Measurements from ENCODE around the gene ANK3.

The ANK3 gene

GRCh38 chr10:60341969-60342368 is 47.7 kb downstream of the ANK3 start:
- DNase-seq (ENCODE audit: low read depth), result no peak

DNA sequence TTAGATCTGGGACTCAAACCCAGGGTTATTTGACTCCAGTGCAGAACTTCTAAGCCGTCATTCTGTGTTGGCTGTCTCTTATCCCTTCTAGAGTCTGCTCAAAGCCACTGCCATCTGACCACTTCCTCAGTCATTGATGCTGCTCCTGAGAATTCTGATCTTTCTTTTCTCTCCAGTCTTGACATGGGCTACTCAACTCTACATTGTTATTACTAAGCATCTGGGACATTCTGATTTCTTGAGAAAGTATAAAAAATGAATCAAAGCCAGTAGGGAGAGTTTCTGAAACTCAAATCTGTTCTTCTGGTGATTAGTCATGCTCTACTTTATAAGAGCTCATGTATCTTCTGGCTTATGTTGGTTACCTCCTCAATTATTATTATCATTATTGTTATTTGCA is 48.7 kb downstream of the ANK3 start:
- DNase-seq (ENCODE audit: low read depth), result no peak

- no peak for DNase-seq (ENCODE audit: low read depth)
These were observed 49.9 kb downstream of the ANK3 start for GRCh38 chr10:60339757-60340156.

GRCh38 chr10:60338786-60339185 is 50.9 kb downstream of the ANK3 start:
- no peak for DNase-seq (ENCODE audit: low read depth)

GRCh38 chr10:60338002-60338564 is 51.6 kb downstream of the ANK3 start:
- DNase-seq (ENCODE audit: low read depth), result no peak

DNA sequence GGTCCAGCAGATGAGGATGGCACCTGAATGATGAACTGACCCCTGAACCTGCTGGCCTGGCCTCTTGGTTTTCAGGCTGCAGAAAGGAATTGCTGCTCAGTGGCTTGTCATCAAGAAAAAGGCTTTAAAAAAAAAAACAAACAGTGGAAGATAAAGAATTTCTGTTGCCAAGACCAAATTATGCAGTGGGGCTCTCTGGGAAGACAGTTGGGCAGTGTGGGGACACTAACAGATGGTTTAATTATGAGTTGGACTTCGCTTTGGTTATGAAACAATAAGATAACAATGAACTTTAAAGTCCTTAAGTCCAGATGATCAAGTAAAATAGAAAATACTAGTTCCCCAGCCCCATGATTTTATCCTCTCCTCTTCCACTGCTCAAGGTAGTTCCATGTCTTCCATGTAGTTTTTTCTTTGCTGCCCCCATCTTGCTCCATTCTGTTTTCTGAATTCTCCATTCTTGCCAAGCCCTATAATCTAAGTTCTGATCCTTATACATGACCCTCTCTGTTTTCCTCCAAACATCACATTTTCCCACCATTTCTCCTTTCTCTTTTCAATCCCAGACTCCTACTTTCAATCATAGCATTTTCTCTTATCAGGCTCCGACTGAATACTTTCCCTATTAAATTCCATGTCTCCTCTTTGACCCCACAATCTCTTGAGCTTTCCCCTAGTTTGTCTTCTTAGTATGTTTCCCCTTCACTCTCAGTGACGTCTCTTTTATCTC is 52.6 kb downstream of the ANK3 start:
- DNase-seq (ENCODE audit: low read depth), result no peak

DNA sequence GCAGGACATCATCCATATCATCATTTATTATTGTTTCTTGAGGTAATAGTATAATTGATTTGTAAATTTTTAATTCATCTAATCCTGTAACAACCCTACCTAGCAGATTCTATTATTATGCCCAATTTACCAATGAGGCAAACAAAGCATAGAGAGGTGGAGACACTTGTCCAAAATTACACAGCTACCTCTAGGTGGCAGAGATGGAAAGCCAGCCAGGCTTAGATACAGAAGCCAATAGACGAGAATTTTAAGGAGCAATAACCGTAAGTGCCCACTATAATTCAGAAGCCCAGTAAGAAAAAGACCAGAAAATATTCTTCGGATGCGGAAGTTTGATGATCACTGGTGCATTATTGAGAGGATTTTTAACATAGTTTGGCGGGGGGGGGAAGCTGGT is 54.0 kb downstream of the ANK3 start:
- no peak for DNase-seq (ENCODE audit: low read depth)

GRCh38 chr10:60334991-60335390 is 54.7 kb downstream of the ANK3 start:
- no peak for DNase-seq (ENCODE audit: low read depth)

GRCh38 chr10:60332371-60332770 is 57.3 kb downstream of the ANK3 start:
- DNase-seq (ENCODE audit: low read depth), result no peak

- no peak for DNase-seq (ENCODE audit: low read depth)
These were observed 57.8 kb downstream of the ANK3 start for GRCh38 chr10:60331886-60332285.

GRCh38 chr10:60323162-60323561 is 66.5 kb downstream of the ANK3 start:
- no peak for DNase-seq (ENCODE audit: low read depth)

DNA sequence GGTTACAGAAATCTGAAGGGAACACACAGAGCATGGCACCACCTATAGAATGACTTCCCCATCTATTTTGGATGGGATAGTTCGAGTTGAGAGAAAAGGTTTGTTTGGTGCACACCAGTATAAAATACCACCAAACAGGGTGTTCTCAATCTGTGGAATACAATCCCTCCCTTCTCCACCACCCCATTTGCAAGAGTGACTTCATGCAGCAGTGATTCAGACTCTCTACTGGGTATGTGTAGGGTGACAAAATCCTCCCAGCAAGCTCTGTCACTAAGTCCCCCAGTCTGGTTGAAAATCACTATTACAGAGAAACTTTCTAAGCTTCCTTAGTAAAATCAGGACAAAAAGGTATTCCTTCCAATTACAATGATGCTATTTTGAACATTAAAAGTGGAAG is 69.0 kb downstream of the ANK3 start:
- DNase-seq (ENCODE audit: low read depth), result no peak

DNA sequence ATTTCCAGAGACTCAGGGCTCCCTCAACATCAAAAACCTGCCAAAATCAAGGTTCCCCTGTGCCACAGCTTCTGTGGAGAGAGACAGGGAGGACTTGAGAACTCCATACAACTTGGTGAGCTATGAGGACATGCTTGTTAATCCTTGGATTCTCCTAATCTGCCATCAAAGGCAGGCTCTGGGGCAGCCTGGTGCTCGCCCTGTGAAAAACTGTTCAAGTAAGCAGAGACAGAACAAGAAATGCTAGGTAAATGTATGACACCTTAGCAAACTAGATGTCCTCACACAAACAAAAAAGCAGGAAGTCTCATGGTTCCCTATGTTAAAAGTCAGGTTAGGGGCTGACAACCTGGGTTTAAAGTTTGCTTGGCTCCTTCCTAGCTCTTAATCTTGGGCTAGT is 73.6 kb downstream of the ANK3 start:
- no peak for DNase-seq (ENCODE audit: low read depth)

- no peak for DNase-seq (ENCODE audit: low read depth)
These were observed 74.4 kb downstream of the ANK3 start for GRCh38 chr10:60315311-60315710.

- DNase-seq (ENCODE audit: low read depth), result no peak
These were observed 75.4 kb downstream of the ANK3 start for GRCh38 chr10:60314069-60314940.

- DNase-seq (ENCODE audit: low read depth), result no peak
These were observed 76.1 kb downstream of the ANK3 start for GRCh38 chr10:60313589-60313952.

- DNase-seq (ENCODE audit: low read depth), result no peak
These were observed 76.7 kb downstream of the ANK3 start for GRCh38 chr10:60312818-60313588.

- no peak for DNase-seq (ENCODE audit: low read depth)
These were observed 77.9 kb downstream of the ANK3 start for GRCh38 chr10:60311821-60312220.

- no peak for DNase-seq (ENCODE audit: low read depth)
These were observed 78.9 kb downstream of the ANK3 start for GRCh38 chr10:60310740-60311139.

GRCh38 chr10:60309891-60310290 is 79.8 kb downstream of the ANK3 start:
- DNase-seq (ENCODE audit: low read depth), result no peak

DNA sequence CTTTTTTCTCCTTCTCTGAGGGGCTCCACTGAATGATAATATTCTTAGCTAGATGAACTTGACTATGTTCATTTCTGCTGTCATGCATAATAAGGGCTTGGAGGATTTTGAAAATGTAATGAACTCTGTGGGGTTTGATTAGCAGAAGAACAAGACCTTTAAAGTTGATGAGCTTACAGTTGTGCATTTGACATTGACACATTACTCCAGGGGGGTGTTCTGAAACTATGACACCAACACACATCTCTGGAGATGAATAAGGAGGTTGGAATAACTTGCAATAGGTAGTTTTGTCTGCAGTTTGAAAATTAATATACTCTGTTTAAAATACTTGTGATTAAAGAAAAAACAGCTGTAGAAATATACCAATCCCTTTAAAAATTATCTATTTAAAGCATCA is 80.3 kb downstream of the ANK3 start:
- no peak for DNase-seq (ENCODE audit: low read depth)

DNA sequence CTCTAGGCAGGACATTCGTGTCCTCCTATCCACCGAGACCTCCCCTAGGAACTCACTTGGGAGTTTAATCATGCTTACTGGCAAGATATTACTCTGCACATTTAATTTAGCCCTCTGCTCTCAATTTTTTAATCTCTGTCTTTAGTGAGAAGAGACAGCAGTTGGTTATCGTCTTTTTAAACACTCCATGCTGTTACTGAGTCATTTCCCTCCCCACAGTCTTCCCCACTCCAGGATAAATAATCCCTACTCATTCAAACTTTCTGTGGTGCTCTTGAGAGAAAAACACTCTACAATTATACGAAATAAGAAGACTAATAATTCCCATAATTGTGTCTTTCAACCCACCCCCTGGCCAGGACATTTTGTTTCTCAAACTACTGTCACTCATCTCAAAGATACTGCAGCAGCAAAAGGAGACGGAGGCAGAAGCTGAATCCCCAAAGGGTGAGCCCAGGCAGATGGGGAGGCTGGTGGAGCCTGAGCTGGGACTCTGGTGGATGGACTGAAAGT is 84.2 kb downstream of the ANK3 start:
- no peak for DNase-seq (ENCODE audit: low read depth)

Measured in activated T-cell treated with anti-CD3 and anti-CD28 coated beads for 24 hours (primary cell).